ENCODE measurements around the gene CACNA1C. TPM values are rescaled to one million over a fixed set of nuclear protein-coding genes. Genes with fewer than 3 reads are reported as not detected.

CACNA1C gene
- total and polyA plus RNA-seq, 2 donors (not counting 1 experiment from before 2014, with no cell fraction given), result 7.6 to 11.4 TPM

DNA sequence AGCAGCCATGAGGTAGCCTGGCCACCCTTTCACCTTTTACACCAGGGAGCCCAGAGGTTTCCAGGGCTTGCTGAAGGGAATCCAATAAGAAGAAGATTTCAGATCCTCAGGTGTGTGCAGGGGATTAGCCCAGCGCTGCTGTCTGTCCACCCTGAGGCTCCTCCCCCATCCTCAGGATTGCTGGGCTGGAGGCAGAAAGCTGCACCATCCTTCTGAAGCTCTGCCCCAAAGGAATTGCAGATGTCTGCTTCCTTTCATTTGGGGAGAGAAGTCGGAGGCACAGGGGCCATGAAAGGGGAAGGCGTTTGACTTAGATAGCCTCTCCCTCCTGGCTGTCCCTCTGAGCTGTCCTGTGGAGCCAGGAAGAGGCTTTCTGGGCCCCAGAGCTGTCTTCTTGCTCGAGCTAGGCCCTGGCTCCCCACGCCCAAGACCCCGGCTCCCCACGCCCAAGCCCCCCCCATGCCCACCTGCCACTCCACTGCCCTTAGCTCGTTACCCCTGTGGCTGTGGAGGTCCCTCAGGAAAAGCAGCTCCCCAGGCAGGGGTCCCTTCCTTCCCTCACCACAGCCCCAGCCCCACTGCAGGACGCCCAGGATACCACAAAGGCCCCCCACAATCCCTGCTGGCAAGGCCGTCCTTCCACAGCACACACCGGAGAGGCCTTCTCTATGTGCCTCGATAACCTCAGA, 359.0 kb downstream of the CACNA1C start:
- Histone ChIP-seq H3K4me3 (replicated peaks in 1 of 4; ENCODE audit: control extremely low read depth in 1 of 4, insufficient read depth in 1 of 4, low read depth in 3 of 4, low read length in 4 of 4) (no peak overlapping the region), H3K27me3 (ENCODE audit: control insufficient read depth, insufficient read depth, low read length) (no peaks in the 10 kb centered on the region), H2AFZ (ENCODE audit: low read length) (no peak overlapping the region), H3K27ac (ENCODE audit: insufficient read depth, low read length) (no peak overlapping the region), H3K4me1 (ENCODE audit: control insufficient read depth, extremely low read depth, insufficient read depth, low read length) (no peaks in the 10 kb centered on the region), H3K4me2 (ENCODE audit: extremely low read depth, insufficient read depth, low read length) (no peak overlapping the region), H3K79me2 (ENCODE audit: control insufficient read depth, insufficient read depth, low read length) (no peaks in the 10 kb centered on the region), H4K20me1 (ENCODE audit: control insufficient read depth, extremely low read depth, insufficient read depth, low read length) (no peaks in the 10 kb centered on the region), H3K9ac (ENCODE audit: insufficient read depth, low read length) (no peak overlapping the region), H3K36me3 (ENCODE audit: control insufficient read depth, insufficient read depth, low read length) (no peaks in the 10 kb centered on the region), H3K9me3 (ENCODE audit: control insufficient read depth, insufficient read depth, low read depth, low read length) (no peaks in the 10 kb centered on the region)
- no peak for DNase-seq (ENCODE audit: low read depth in 2 of 2)
- TF ChIP-seq EZH2 (IDR thresholded peaks at IDR 0.05; ENCODE audit: low read length, missing control alignments), result no peak
- TF ChIP-seq, protein P1, sequence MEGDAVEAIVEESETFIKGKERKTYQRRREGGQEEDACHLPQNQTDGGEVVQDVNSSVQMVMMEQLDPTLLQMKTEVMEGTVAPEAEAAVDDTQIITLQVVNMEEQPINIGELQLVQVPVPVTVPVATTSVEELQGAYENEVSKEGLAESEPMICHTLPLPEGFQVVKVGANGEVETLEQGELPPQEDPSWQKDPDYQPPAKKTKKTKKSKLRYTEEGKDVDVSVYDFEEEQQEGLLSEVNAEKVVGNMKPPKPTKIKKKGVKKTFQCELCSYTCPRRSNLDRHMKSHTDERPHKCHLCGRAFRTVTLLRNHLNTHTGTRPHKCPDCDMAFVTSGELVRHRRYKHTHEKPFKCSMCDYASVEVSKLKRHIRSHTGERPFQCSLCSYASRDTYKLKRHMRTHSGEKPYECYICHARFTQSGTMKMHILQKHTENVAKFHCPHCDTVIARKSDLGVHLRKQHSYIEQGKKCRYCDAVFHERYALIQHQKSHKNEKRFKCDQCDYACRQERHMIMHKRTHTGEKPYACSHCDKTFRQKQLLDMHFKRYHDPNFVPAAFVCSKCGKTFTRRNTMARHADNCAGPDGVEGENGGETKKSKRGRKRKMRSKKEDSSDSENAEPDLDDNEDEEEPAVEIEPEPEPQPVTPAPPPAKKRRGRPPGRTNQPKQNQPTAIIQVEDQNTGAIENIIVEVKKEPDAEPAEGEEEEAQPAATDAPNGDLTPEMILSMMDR (conservative IDR thresholded peaks at IDR 0.05 in 1 of 2, IDR thresholded peaks at IDR 0.05 in 1 of 2; ENCODE audit: low read depth in 1 of 2, low read length in 2 of 2), result no peak

DNA sequence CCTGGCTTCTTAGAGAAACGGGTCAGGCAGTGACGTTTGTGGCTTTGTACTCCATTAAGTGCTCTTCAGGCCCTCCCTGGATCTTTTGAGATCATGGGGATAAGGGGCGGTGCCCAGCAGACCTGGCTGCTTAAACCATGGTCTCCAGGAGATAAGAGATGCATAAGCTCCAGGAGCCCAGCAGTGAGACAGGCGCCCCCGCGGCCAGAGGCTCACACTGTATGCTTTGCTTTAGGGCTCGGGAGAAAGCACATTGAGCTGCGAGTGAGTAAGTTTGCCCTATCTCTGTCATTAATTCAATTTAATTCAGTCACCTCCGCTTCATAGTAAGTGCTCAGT, 359.5 kb downstream of the CACNA1C start:
- Histone ChIP-seq H3K4me1 (ENCODE audit: control insufficient read depth, extremely low read depth, insufficient read depth, low read length) (no peaks in the 10 kb centered on the region), H3K36me3 (ENCODE audit: control insufficient read depth, insufficient read depth, low read length) (no peaks in the 10 kb centered on the region), H3K79me2 (ENCODE audit: control insufficient read depth, insufficient read depth, low read length) (no peaks in the 10 kb centered on the region), H2AFZ (ENCODE audit: low read length) (no peak overlapping the region), H3K9me3 (ENCODE audit: control insufficient read depth, insufficient read depth, low read depth, low read length) (no peaks in the 10 kb centered on the region), H4K20me1 (ENCODE audit: control insufficient read depth, extremely low read depth, insufficient read depth, low read length) (no peaks in the 10 kb centered on the region), H3K27ac (ENCODE audit: insufficient read depth, low read length) (no peak overlapping the region), H3K27me3 (ENCODE audit: control insufficient read depth, insufficient read depth, low read length) (no peaks in the 10 kb centered on the region), H3K4me3 (replicated peaks in 1 of 4; ENCODE audit: control extremely low read depth in 1 of 4, insufficient read depth in 1 of 4, low read depth in 3 of 4, low read length in 4 of 4) (no peak overlapping the region), H3K9ac (ENCODE audit: insufficient read depth, low read length) (no peak overlapping the region), H3K4me2 (ENCODE audit: extremely low read depth, insufficient read depth, low read length) (no peak overlapping the region)
- no peak for DNase-seq (ENCODE audit: low read depth in 2 of 2)
- no peak for TF ChIP-seq EZH2 (IDR thresholded peaks at IDR 0.05; ENCODE audit: low read length, missing control alignments)
- TF ChIP-seq, protein P1 (conservative IDR thresholded peaks at IDR 0.05 in 1 of 2, IDR thresholded peaks at IDR 0.05 in 1 of 2; ENCODE audit: low read depth in 1 of 2, low read length in 2 of 2), result no peak

DNA sequence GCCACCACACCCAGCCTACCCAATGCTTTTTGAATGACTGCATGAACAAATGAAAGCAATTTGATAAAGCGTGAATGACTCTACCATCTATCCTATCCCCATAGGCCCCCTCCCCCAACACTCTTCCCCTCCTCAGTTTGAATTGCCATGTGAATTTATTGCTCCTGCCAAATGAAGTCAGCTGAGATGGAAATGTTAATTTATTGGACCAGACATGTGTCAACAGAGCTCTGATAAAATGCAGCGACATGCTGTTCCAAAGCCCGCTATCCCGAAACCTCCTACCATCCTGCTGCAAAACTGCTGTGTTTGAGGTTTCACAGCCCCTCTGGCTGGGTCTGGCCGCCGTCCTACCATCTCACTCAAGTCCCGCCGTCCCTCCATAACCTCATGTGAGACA, 360.5 kb downstream of the CACNA1C start:
- no peaks in the 10 kb centered on the region for H3K79me2 ChIP-seq (ENCODE audit: control insufficient read depth, insufficient read depth, low read length)
- no peak overlapping the region for H2AFZ ChIP-seq (ENCODE audit: low read length)
- H3K27me3 ChIP-seq (ENCODE audit: control insufficient read depth, insufficient read depth, low read length), result no peaks in the 10 kb centered on the region
- no peak for TF ChIP-seq EZH2 (IDR thresholded peaks at IDR 0.05; ENCODE audit: low read length, missing control alignments)
- TF ChIP-seq, protein P1 (conservative IDR thresholded peaks at IDR 0.05 in 1 of 2, IDR thresholded peaks at IDR 0.05 in 1 of 2; ENCODE audit: low read depth in 1 of 2, low read length in 2 of 2), result no peak
- no peaks in the 10 kb centered on the region for H3K9me3 ChIP-seq (ENCODE audit: control insufficient read depth, insufficient read depth, low read depth, low read length)
- H3K4me1 ChIP-seq (ENCODE audit: control insufficient read depth, extremely low read depth, insufficient read depth, low read length), result no peaks in the 10 kb centered on the region
- DNase-seq (ENCODE audit: low read depth in 2 of 2), result no peak
- H3K9ac ChIP-seq (ENCODE audit: insufficient read depth, low read length), result no peak overlapping the region
- no peak overlapping the region for H3K4me3 ChIP-seq (replicated peaks in 1 of 4; ENCODE audit: control extremely low read depth in 1 of 4, insufficient read depth in 1 of 4, low read depth in 3 of 4, low read length in 4 of 4)
- H4K20me1 ChIP-seq (ENCODE audit: control insufficient read depth, extremely low read depth, insufficient read depth, low read length), result no peaks in the 10 kb centered on the region
- H3K4me2 ChIP-seq (ENCODE audit: extremely low read depth, insufficient read depth, low read length), result no peak overlapping the region
- no peaks in the 10 kb centered on the region for H3K36me3 ChIP-seq (ENCODE audit: control insufficient read depth, insufficient read depth, low read length)
- H3K27ac ChIP-seq (ENCODE audit: insufficient read depth, low read length), result no peak overlapping the region
